NT2/D1 (cell line): ENCODE measurements around the gene USP38.

Experiments
- DNase-seq: peaks from one replicate; pipeline ENCODE4 v3.0.0-alpha.2; 2011; ENCODE audit warnings: low read depth, low spot score
- H3K27me3 ChIP-seq: 2 replicates; pipeline ENCODE4 v1.6.0; 2011; ENCODE audit warnings: mild to moderate bottlenecking; ENCODE audit not compliant: insufficient read length, insufficient read depth
- H3K36me3 ChIP-seq: 2 replicates; pipeline ENCODE4 v1.6.1; 2011; ENCODE audit warnings: mild to moderate bottlenecking, low read length, mixed read lengths; ENCODE audit not compliant: insufficient read depth, insufficient read length
- H3K4me1 ChIP-seq: 2 replicates; pipeline ENCODE4 v1.5.1; 2011; ENCODE audit not compliant: insufficient read depth, insufficient read length
- H3K4me3 ChIP-seq: 2 replicates; pipeline ENCODE4 v1.5.1; 2011; ENCODE audit warnings: low read depth; ENCODE audit not compliant: insufficient read length
- H3K9ac ChIP-seq: 2 replicates; pipeline ENCODE4 v1.6.0; 2011; ENCODE audit warnings: low read depth; ENCODE audit not compliant: insufficient read length
- H3K9me3 ChIP-seq: 2 replicates; pipeline ENCODE4 v1.5.1; 2011; ENCODE audit warnings: mild to moderate bottlenecking, low read length; ENCODE audit not compliant: insufficient read depth
- SUZ12 ChIP-seq: IDR thresholded peaks from 2 replicates; pipeline ENCODE4 v1.6.1; 2011; ENCODE audit not compliant: insufficient read length, insufficient read depth; ENCODE audit errors: extremely low read depth
- YY1 ChIP-seq: IDR thresholded peaks from 2 replicates; pipeline ENCODE4 v1.6.1; 2011; ENCODE audit not compliant: insufficient read length, insufficient read depth
- ZNF274 ChIP-seq: IDR thresholded peaks from 2 replicates; pipeline ENCODE4 v1.6.1; 2011; ENCODE audit warnings: mild to moderate bottlenecking, low read depth, low read length

USP38 gene

DNA sequence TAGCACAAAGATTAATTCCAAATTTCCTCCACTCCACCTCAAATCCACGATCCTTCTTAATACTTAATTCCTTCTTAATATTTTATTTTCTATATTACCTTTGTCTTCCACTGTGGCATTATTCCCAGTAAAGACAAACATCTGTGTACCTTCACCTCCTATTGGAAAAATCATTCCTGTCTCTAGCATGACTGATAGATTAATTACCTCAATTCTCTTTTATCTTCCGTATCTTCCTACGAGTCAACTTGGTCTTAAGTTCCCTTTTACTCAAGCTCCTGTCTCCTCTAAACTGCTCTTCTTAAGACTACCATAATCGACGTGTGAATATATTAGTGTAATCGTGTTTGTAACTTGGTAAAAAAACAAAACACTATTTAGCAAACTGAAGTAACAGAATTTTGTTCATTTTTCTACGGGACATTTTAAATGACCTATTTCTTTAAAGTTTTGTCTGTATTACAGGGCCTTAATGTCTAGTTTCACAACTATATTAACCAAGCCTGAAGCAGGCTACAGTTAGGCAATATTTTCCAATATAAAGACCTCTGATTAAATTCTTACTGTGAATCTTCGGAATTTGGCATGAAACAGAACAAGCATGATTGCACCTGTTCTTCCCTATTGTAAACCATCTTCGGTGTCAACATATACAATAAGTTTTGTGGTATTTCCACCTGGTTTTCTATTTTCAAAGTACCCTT, 1.1 kb upstream of the USP38 start:
- Histone ChIP-seq H3K9me3 (no peaks in the 10 kb centered on the region), H3K36me3 (peaks cover 9% of the 10 kb centered on the region), H3K4me1 (no peaks in the 10 kb centered on the region), H3K27me3 (no peaks in the 10 kb centered on the region), H3K4me3 (peak overlapping the region; percentile 49), H3K9ac (peak overlapping the region; percentile 65)
- TF ChIP-seq SUZ12 (no peak), YY1 (no peak)
- no peak for DNase-seq

DNA sequence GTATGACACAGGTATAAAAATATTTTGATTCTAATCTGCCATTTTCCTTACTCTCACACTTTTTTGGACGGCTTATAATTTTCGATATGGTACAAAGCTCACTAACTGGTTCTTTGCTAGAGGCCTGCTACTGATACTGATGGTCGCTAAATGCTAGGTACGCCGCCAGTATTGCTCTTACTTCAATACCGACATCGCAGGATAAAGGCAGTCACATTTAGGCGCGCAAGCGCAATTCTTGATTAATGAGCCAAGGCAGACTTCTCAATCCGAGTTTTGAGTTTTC, 557 bp upstream of the USP38 start:
- peaks cover 13% of the 10 kb centered on the region for H3K36me3 ChIP-seq
- H3K4me3 ChIP-seq = peak overlapping the region; percentile 49
- H3K27me3 ChIP-seq = no peaks in the 10 kb centered on the region
- no peak for TF ChIP-seq YY1
- no peak for TF ChIP-seq SUZ12
- no peak for TF ChIP-seq ZNF274
- H3K9me3 ChIP-seq = no peaks in the 10 kb centered on the region
- no peak for DNase-seq
- peak overlapping the region; percentile 65 for H3K9ac ChIP-seq
- no peaks in the 10 kb centered on the region for H3K4me1 ChIP-seq

- no peak for DNase-seq
These were observed 763 bp downstream of the USP38 start for GRCh38 chr4:143185253-143186107.

DNA sequence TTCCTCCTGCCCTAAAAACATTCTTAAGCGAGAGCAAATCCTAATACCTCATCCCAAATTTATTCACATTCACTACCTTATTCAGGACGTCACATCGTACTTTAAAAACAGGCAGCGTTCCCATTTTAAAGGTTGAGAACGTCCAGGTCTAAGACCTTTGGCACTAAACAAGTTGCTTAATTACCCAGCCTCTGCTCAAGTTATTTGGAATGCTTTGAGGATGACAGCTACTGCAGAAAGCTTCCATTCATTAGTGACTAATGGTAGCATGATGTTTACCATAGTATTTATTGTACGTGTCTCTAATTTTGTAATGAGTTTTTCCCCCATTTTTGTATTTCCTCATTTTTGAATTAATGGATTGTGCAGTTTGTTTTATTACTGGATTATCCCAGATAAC, 1.5 kb downstream of the USP38 start:
- Histone ChIP-seq H3K36me3 (peaks cover 33% of the 10 kb centered on the region), H3K9ac (peak overlapping the region; percentile 95), H3K4me3 (peak overlapping the region; percentile 93), H3K4me1 (no peaks in the 10 kb centered on the region), H3K27me3 (no peaks in the 10 kb centered on the region), H3K9me3 (no peaks in the 10 kb centered on the region)
- TF ChIP-seq SUZ12 (no peak), ZNF274 (no peak), YY1 (no peak)
- no peak for DNase-seq

More at GRCh38 chr4:143185253-143186107, 763 bp downstream of the USP38 start:
- Histone ChIP-seq H3K9me3 (no peaks in the 10 kb centered on the region), H3K4me3 (peak overlapping the region; percentile 93), H3K36me3 (peaks cover 26% of the 10 kb centered on the region), H3K9ac (peak overlapping the region; percentile 95), H3K27me3 (no peaks in the 10 kb centered on the region), H3K4me1 (no peaks in the 10 kb centered on the region)
- TF ChIP-seq YY1 (no peak), ZNF274 (no peak), SUZ12 (no peak)

DNA sequence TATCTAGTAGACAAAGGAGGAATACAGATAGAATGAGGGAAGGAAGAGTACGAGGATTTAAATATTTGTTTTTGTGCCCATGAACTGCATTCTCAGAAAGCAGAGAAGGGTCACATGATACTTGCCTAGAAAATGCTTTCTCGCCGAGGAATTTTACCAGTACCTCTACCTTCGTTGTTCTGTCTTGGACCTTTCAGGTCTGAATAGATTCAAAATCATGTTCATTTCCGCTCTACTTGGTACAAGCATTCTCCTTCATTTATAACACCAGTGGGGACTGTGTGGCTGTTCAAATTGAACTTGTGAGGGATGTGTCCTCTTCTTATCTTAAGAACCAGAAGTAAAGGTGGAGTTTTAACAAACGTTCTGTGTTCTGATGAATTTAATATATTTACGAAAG, 1.9 kb downstream of the USP38 start:
- peak overlapping the region; percentile 44 for H3K9ac ChIP-seq
- peak overlapping the region; percentile 93 for H3K4me3 ChIP-seq
- no peaks in the 10 kb centered on the region for H3K9me3 ChIP-seq
- H3K36me3 ChIP-seq = peaks cover 33% of the 10 kb centered on the region
- H3K4me1 ChIP-seq = no peaks in the 10 kb centered on the region
- TF ChIP-seq SUZ12 (no peak), ZNF274 (no peak), YY1 (no peak)
- no peak for DNase-seq
- H3K27me3 ChIP-seq = no peaks in the 10 kb centered on the region

DNA sequence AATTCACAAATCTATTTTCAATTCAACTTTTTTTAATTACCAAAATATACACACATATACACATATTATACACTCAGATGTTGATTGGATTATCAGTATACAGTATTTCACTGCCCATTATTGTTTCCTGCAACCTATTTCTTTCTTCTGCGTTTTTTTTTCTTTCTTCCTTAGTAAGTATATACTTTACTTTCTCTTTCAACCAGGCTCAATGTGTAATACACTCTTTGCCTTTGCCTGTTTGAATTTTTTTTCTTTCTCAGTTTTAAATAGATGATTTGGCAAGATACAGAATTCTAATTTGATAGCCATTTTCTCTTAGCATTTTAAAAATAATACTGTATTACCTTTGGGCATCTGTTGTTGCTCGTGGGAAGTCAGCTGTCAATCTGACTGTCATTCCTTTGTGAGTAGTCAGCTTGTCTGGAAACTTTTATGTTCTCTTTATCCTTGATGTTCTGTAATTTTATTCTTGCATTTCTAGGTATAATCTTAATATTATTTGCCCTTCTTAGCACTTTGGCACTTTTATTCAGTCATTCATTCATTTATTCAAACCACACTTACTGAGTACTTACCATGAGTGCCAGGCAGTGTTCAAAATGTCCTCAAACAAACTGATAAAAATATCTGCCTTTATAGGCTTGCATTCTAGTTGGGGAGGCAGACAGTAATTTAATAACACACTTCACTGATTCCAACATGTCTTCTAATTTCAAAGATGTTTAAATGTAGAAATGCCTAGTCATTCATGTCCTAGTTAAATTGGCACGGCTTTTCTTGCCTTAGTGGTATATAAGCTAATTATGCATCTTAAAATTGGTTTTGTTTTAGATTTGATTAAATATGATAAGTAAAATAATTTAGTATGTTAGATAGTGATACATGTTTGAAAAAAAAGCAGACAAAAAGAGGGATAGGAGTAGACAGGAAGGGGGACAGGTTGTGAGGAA, 3.7 kb downstream of the USP38 start:
- no peak for DNase-seq
- H3K4me1 ChIP-seq = no peaks in the 10 kb centered on the region
- TF ChIP-seq SUZ12 = no peak
- no peak for TF ChIP-seq YY1
- no peak for TF ChIP-seq ZNF274
- no peak overlapping the region for H3K4me3 ChIP-seq
- H3K36me3 ChIP-seq = peaks cover 42% of the 10 kb centered on the region
- no peak overlapping the region for H3K9ac ChIP-seq
- H3K9me3 ChIP-seq = no peaks in the 10 kb centered on the region
- H3K27me3 ChIP-seq = no peaks in the 10 kb centered on the region
